Ishikawa (cell line): ENCODE data around the gene ARMC9.

Source experiments
- CEBPB ChIP-seq: IDR thresholded peaks from 2 replicates; pipeline ENCODE4 v1.6.1; 2012
- CREB1 ChIP-seq: IDR thresholded peaks from 2 replicates; pipeline ENCODE4 v1.6.1; 2012; ENCODE audit warnings: low read depth
- EGR1 ChIP-seq: IDR thresholded peaks from 2 replicates; pipeline ENCODE4 v1.6.1; 2012
- EP300 ChIP-seq: IDR thresholded peaks from 2 replicates; pipeline ENCODE4 v1.6.1; 2012; ENCODE audit warnings: borderline replicate concordance
- FOXM1 ChIP-seq: IDR thresholded peaks from 2 replicates; pipeline ENCODE4 v1.6.1; 2012; ENCODE audit warnings: low read depth, borderline replicate concordance
- MAX ChIP-seq: IDR thresholded peaks from 2 replicates; pipeline ENCODE4 v1.6.1; 2012
- NFIC ChIP-seq: IDR thresholded peaks from 2 replicates; pipeline ENCODE4 v1.6.1; 2012
- RAD21 ChIP-seq: IDR thresholded peaks from 2 replicates; pipeline ENCODE4 v1.6.1; 2012; ENCODE audit warnings: low read depth
- REST ChIP-seq: IDR thresholded peaks from 2 replicates; pipeline ENCODE4 v1.6.1; 2012; ENCODE audit warnings: low read depth, mild to moderate bottlenecking
- TAF1 ChIP-seq: IDR thresholded peaks from 2 replicates; pipeline ENCODE4 v1.6.1; 2012; ENCODE audit warnings: low read depth, mild to moderate bottlenecking
- TCF12 ChIP-seq: IDR thresholded peaks from 2 replicates; pipeline ENCODE4 v1.6.1; 2012; ENCODE audit warnings: low read depth
- TEAD4 ChIP-seq: IDR thresholded peaks from 2 replicates; pipeline ENCODE4 v1.6.1; 2012
- USF1 ChIP-seq: IDR thresholded peaks from 2 replicates; pipeline ENCODE4 v1.6.1; 2012
- YY1 ChIP-seq: IDR thresholded peaks from 2 replicates; pipeline ENCODE4 v1.6.1; 2012; ENCODE audit warnings: low read depth
- ZBTB7A ChIP-seq: IDR thresholded peaks from 2 replicates; pipeline ENCODE4 v1.6.1; 2012; ENCODE audit warnings: low read depth

ARMC9 gene

GRCh38 chr2:231380991-231381847 lies 182.8 kb downstream of the ARMC9 start:
- TF ChIP-seq NFIC (no peak), TAF1 (no peak), ZBTB7A (no peak), RAD21 (no peak), TEAD4 (no peak), YY1 (no peak), EP300 (no peak), MAX (no peak), TCF12 (no peak), FOXM1 (no peak), CREB1 (no peak)

- no peak for TF ChIP-seq TEAD4
- no peak for TF ChIP-seq EGR1
- TF ChIP-seq YY1 = no peak
- no peak for TF ChIP-seq NFIC
- TF ChIP-seq RAD21 = no peak
- no peak for TF ChIP-seq USF1
- no peak for TF ChIP-seq CEBPB
- no peak for TF ChIP-seq ZBTB7A
- no peak for TF ChIP-seq TAF1
These were observed 183.7 kb downstream of the ARMC9 start for GRCh38 chr2:231382116-231382515.

GRCh38 chr2:231383416-231384108 lies 185.1 kb downstream of the ARMC9 start:
- TF ChIP-seq TCF12 (no peak), FOXM1 (no peak), RAD21 (no peak), EGR1 (no peak), USF1 (no peak), ZBTB7A (no peak), CREB1 (no peak), NFIC (no peak), EP300 (no peak), REST (no peak), TEAD4 (no peak), MAX (no peak), TAF1 (no peak), YY1 (no peak)

- TF ChIP-seq NFIC = no peak
- TF ChIP-seq RAD21 = no peak
- TF ChIP-seq MAX = no peak
- no peak for TF ChIP-seq FOXM1
- no peak for TF ChIP-seq CEBPB
- no peak for TF ChIP-seq TCF12
- no peak for TF ChIP-seq ZBTB7A
- TF ChIP-seq TAF1 = no peak
- no peak for TF ChIP-seq EGR1
- no peak for TF ChIP-seq YY1
These were observed 185.6 kb downstream of the ARMC9 start for GRCh38 chr2:231384109-231384435.

- no peak for TF ChIP-seq EP300
- TF ChIP-seq TAF1 = no peak
- no peak for TF ChIP-seq TCF12
- TF ChIP-seq RAD21 = no peak
- TF ChIP-seq FOXM1 = no peak
- TF ChIP-seq YY1 = no peak
- TF ChIP-seq ZBTB7A = no peak
- no peak for TF ChIP-seq TEAD4
- TF ChIP-seq CEBPB = no peak
- no peak for TF ChIP-seq USF1
- TF ChIP-seq EGR1 = no peak
- no peak for TF ChIP-seq NFIC
- no peak for TF ChIP-seq REST
- no peak for TF ChIP-seq MAX
- TF ChIP-seq CREB1 = no peak
These were observed 186.5 kb downstream of the ARMC9 start for GRCh38 chr2:231384970-231385369.
